HL-60/S4 (cell line): ENCODE measurements around the gene ANXA10.
"Not testable (repeated sequence)": the region's sequence is repeated elsewhere in the genome, so short reads cannot be mapped to it uniquely, and the experiment has no call there.

Experiments
- in situ Hi-C: fragments of 300-500 bp; cut with MboI; formaldehyde crosslinking; loops from 2 replicates; pipeline ENCODE4 v1.14.3; 2022; ENCODE audit warnings: low sequenced_read_pairs

Gene ANXA10

GRCh38 chr4:168154546-168155277 lies 62.4 kb downstream of the ANXA10 start:
- in situ Hi-C loops = no loop called here

GRCh38 chr4:168162604-168163003 lies 70.3 kb downstream of the ANXA10 start:
- in situ Hi-C loops = no loop called here

GRCh38 chr4:168163106-168163505 lies 70.8 kb downstream of the ANXA10 start:
- in situ Hi-C loops = no loop called here

- in situ Hi-C loops = no loop called here
Measured at GRCh38 chr4:168164045-168164444, 71.7 kb downstream of the ANXA10 start.

- in situ Hi-C loops = no loop called here
Measured at GRCh38 chr4:168164915-168165548, 72.7 kb downstream of the ANXA10 start.

GRCh38 chr4:168167714-168168284 lies 75.5 kb downstream of the ANXA10 start:
- in situ Hi-C loops = no loop called here

- in situ Hi-C loops = no loop called here
Measured at GRCh38 chr4:168174308-168174707, 82.0 kb downstream of the ANXA10 start.

GRCh38 chr4:168177546-168178149 lies 85.3 kb downstream of the ANXA10 start:
- in situ Hi-C loops = loop anchor here (25.0 kb wide), 1 partner anchor 735 kb away; no protein-coding TSS in a partner anchor

- in situ Hi-C loops = loop anchor here (25.0 kb wide), 1 partner anchor 728 kb away; no protein-coding TSS in a partner anchor
Measured at GRCh38 chr4:168183717-168184571, 91.6 kb downstream of the ANXA10 start.

- in situ Hi-C loops = loop anchor here (25.0 kb wide), 1 partner anchor 724 kb away; no protein-coding TSS in a partner anchor
Measured at GRCh38 chr4:168188754-168189153, 96.4 kb downstream of the ANXA10 start.

GRCh38 chr4:168197926-168198325 lies 105.6 kb downstream of the ANXA10 start:
- in situ Hi-C loops = loop anchor here (25.0 kb wide), 1 partner anchor 714 kb away; no protein-coding TSS in a partner anchor

- in situ Hi-C loops = loop anchor here (25.0 kb wide), 1 partner anchor 713 kb away; no protein-coding TSS in a partner anchor
Measured at GRCh38 chr4:168199260-168199957, 107.1 kb downstream of the ANXA10 start.

GRCh38 chr4:168200685-168201084 lies 108.3 kb downstream of the ANXA10 start:
- in situ Hi-C loops = no loop called here

- in situ Hi-C loops = no loop called here
Measured at GRCh38 chr4:168203233-168203911, 111.0 kb downstream of the ANXA10 start.

- in situ Hi-C loops = no loop called here
Measured at GRCh38 chr4:168208957-168209614, 116.7 kb downstream of the ANXA10 start.

GRCh38 chr4:168212656-168213055 lies 120.3 kb downstream of the ANXA10 start:
- in situ Hi-C loops = no loop called here

GRCh38 chr4:168213511-168213910 lies 121.2 kb downstream of the ANXA10 start:
- in situ Hi-C loops = not testable (repeated sequence)

- in situ Hi-C loops = no loop called here
Measured at GRCh38 chr4:168218645-168219044, 126.3 kb downstream of the ANXA10 start.

GRCh38 chr4:168220893-168221292 lies 128.6 kb downstream of the ANXA10 start:
- in situ Hi-C loops = no loop called here
